GM21381 (cell line): ENCODE results near the gene GBF1.

ENCODE experiments used
- ATAC-seq: cut with Tn5 transposase; IDR thresholded peaks from one replicate; pipeline ENCODE4 v1.9.1; 2021; ENCODE audit warnings: mild to moderate bottlenecking, moderate library complexity; ENCODE audit not compliant: unreplicated experiment

The GBF1 gene

GRCh38 chr10:102420714-102421506, 175.6 kb downstream of the GBF1 start, which contains the start of gene FBXL15:
Gene FBXL15 (plus strand): TSS chr10:102420836. CDS start chr10:102421130, 294 bp downstream.
- ATAC-seq, result peak; percentile 65

- no peak for ATAC-seq
Measured at GRCh38 chr10:102421507-102421756, 176.1 kb downstream of the GBF1 start.

GRCh38 chr10:102421757-102422512, 176.6 kb downstream of the GBF1 start:
- ATAC-seq, result peak; percentile 0

- ATAC-seq, result no peak
Measured at GRCh38 chr10:102422545-102423129, 177.3 kb downstream of the GBF1 start.

GRCh38 chr10:102423372-102423968, 178.1 kb downstream of the GBF1 start:
- no peak for ATAC-seq

- no peak for ATAC-seq
Measured at GRCh38 chr10:102424145-102424544, 178.8 kb downstream of the GBF1 start.

- no peak for ATAC-seq
Measured at GRCh38 chr10:102424916-102425315, 179.6 kb downstream of the GBF1 start.

GRCh38 chr10:102425444-102425843, 180.1 kb downstream of the GBF1 start:
- no peak for ATAC-seq

GRCh38 chr10:102426803-102427287, 181.5 kb downstream of the GBF1 start:
- ATAC-seq, result no peak

GRCh38 chr10:102429468-102429867, 184.1 kb downstream of the GBF1 start:
- ATAC-seq, result no peak

- ATAC-seq, result no peak
Measured at GRCh38 chr10:102431452-102432124, 186.3 kb downstream of the GBF1 start.
